ENCODE measurements around the gene ZNF556.

The ZNF556 gene

DNA sequence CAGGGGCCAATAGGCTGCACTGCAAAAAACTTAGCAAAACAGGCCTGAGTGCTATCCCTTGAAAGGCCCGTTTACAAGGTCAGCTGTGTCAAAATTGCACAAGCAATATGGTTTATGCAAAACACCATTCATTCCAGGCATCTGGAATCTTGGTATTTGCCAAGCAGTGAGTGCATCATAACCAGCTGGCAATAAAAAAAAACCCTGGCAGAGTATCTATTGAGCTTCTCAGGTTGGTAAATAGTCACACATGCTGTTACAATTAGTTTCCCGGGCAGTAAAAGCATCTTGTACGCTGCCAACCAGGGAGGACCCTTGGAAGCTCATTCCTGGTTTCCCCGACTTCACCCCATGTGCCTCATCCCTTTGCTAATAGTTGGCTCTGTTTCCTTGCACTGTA, 56.4 kb downstream of the ZNF556 start:
- Histone ChIP-seq H3K4me1 (ENCODE audit: control insufficient read depth, low read length) (no peaks in the 10 kb centered on the region), H3F3A (ENCODE audit: control insufficient read depth, insufficient read depth) (no peaks in the 10 kb centered on the region), H3K9me3 (ENCODE audit: control insufficient read depth, insufficient read depth, low read length) (no peaks in the 10 kb centered on the region), H3K36me3 (ENCODE audit: control insufficient read depth, low read length) (peaks cover 3% of the 10 kb centered on the region; the same call in 1 of the 2 replicates), H4K20me1 (ENCODE audit: control insufficient read depth, insufficient read depth, low read depth, low read length) (no peaks in the 10 kb centered on the region), H3K79me2 (ENCODE audit: control insufficient read depth, low read length) (no peaks in the 10 kb centered on the region), H3K27me3 (ENCODE audit: control insufficient read depth, low read length) (no peaks in the 10 kb centered on the region), H3K27ac (ENCODE audit: low read depth, low read length) (no peak overlapping the region), H3K9me2 (replicated peaks; ENCODE audit: control insufficient read depth, low read length) (no peaks in the 10 kb centered on the region), H3K4me2 (ENCODE audit: low read length) (no peak overlapping the region), H3K4me3 (ENCODE audit: low read length) (no peak overlapping the region)
- no peak for TF ChIP-seq EZH2phosphoT487 (IDR thresholded peaks at IDR 0.05; ENCODE audit: borderline replicate concordance, low read length)
- TF ChIP-seq, protein P1, sequence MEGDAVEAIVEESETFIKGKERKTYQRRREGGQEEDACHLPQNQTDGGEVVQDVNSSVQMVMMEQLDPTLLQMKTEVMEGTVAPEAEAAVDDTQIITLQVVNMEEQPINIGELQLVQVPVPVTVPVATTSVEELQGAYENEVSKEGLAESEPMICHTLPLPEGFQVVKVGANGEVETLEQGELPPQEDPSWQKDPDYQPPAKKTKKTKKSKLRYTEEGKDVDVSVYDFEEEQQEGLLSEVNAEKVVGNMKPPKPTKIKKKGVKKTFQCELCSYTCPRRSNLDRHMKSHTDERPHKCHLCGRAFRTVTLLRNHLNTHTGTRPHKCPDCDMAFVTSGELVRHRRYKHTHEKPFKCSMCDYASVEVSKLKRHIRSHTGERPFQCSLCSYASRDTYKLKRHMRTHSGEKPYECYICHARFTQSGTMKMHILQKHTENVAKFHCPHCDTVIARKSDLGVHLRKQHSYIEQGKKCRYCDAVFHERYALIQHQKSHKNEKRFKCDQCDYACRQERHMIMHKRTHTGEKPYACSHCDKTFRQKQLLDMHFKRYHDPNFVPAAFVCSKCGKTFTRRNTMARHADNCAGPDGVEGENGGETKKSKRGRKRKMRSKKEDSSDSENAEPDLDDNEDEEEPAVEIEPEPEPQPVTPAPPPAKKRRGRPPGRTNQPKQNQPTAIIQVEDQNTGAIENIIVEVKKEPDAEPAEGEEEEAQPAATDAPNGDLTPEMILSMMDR (IDR thresholded peaks at IDR 0.05; ENCODE audit: low read depth, low read length, poor library complexity, severe bottlenecking): no peak

DNA sequence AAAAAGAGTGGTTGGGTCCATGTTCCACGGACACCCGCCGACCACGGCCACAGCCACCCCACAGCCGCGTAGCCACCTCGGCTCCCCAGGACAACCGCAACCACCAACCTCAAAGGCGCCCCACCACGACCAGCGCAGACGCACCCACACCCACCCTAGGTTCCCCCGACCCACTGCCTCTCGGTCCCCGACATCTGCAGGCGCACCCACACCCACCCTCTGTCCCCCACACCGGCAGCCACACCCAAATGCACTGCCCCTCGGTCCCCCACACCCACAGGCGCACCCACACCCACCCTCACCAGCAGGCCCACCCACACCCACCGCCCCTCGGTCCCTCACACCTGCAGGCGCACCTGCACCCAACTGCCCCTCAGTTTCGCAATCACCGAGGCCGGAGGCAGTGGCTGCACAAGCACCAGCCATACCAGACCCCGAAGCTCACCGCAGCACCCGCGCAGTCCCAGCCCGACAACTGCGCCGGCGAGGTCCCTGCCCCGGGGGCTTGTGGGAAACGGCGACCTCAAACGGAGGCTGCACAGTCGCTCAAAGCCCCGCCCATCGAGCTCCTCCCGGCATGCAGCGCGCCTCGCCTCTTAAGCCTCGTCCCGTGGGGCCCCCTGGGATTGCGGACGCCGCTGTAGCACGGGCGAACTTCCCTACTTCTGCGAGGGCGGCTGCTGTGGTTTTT, 59.4 kb downstream of the ZNF556 start:
- no peaks in the 10 kb centered on the region for H3K4me1 ChIP-seq (ENCODE audit: control insufficient read depth, low read length)
- no peak for TF ChIP-seq EZH2phosphoT487 (IDR thresholded peaks at IDR 0.05; ENCODE audit: borderline replicate concordance, low read length)
- TF ChIP-seq, protein P1 (IDR thresholded peaks at IDR 0.05; ENCODE audit: low read depth, low read length, poor library complexity, severe bottlenecking): no peak
- no peaks in the 10 kb centered on the region for H3K9me2 ChIP-seq (replicated peaks; ENCODE audit: control insufficient read depth, low read length)
- H4K20me1 ChIP-seq (ENCODE audit: control insufficient read depth, insufficient read depth, low read depth, low read length): no peaks in the 10 kb centered on the region
- no peaks in the 10 kb centered on the region for H3K36me3 ChIP-seq (ENCODE audit: control insufficient read depth, low read length)
- H3F3A ChIP-seq (ENCODE audit: control insufficient read depth, insufficient read depth): no peaks in the 10 kb centered on the region
- H3K4me3 ChIP-seq (ENCODE audit: low read length): no peak overlapping the region
- H3K9me3 ChIP-seq (ENCODE audit: control insufficient read depth, insufficient read depth, low read length): no peaks in the 10 kb centered on the region
- H3K79me2 ChIP-seq (ENCODE audit: control insufficient read depth, low read length): no peaks in the 10 kb centered on the region
- no peaks in the 10 kb centered on the region for H3K27me3 ChIP-seq (ENCODE audit: control insufficient read depth, low read length)
- H3K27ac ChIP-seq (ENCODE audit: low read depth, low read length): no peak overlapping the region
- H3K4me2 ChIP-seq (ENCODE audit: low read length): no peak overlapping the region

DNA sequence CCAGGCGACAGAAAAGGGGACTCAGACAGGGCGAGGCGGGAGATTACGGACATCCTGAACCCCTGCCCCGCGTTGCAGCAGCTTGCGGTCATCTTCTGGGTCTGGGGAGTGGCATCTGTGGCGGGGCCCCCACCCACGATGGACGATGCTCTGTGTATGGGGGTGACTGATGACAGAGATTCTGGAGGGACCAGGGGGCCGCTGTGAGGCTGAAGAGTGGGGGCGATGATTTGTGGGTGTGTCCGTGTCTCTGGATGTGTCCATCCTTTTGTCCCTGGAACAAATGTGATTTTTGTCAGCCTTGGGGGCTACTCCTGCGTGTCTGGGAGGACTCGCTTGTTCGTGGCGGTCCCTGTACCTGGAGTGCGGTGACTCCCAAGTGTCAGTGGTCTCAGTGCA, 59.9 kb downstream of the ZNF556 start:
- no peaks in the 10 kb centered on the region for H3K9me2 ChIP-seq (replicated peaks; ENCODE audit: control insufficient read depth, low read length)
- no peak for TF ChIP-seq EZH2phosphoT487 (IDR thresholded peaks at IDR 0.05; ENCODE audit: borderline replicate concordance, low read length)
- TF ChIP-seq, protein P1 (IDR thresholded peaks at IDR 0.05; ENCODE audit: low read depth, low read length, poor library complexity, severe bottlenecking): no peak
- no peaks in the 10 kb centered on the region for H4K20me1 ChIP-seq (ENCODE audit: control insufficient read depth, insufficient read depth, low read depth, low read length)
- no peak overlapping the region for H3K4me2 ChIP-seq (ENCODE audit: low read length)
- H3K36me3 ChIP-seq (ENCODE audit: control insufficient read depth, low read length): no peaks in the 10 kb centered on the region
- no peaks in the 10 kb centered on the region for H3K9me3 ChIP-seq (ENCODE audit: control insufficient read depth, insufficient read depth, low read length)
- no peaks in the 10 kb centered on the region for H3F3A ChIP-seq (ENCODE audit: control insufficient read depth, insufficient read depth)
- no peaks in the 10 kb centered on the region for H3K27me3 ChIP-seq (ENCODE audit: control insufficient read depth, low read length)
- no peak overlapping the region for H3K27ac ChIP-seq (ENCODE audit: low read depth, low read length)
- H3K4me1 ChIP-seq (ENCODE audit: control insufficient read depth, low read length): no peaks in the 10 kb centered on the region
- H3K79me2 ChIP-seq (ENCODE audit: control insufficient read depth, low read length): no peaks in the 10 kb centered on the region
- H3K4me3 ChIP-seq (ENCODE audit: low read length): no peak overlapping the region
